ENCODE data around the gene CENPV. TPM values are rescaled to one million over a fixed set of nuclear protein-coding genes. Genes with fewer than 3 reads are reported as not detected.

CENPV gene
- total and polyA plus RNA-seq, 2 of the 13 experiments (the other 11 are each of a cell fraction or from before 2014, with no cell fraction given), result 193 to 292 TPM

DNA sequence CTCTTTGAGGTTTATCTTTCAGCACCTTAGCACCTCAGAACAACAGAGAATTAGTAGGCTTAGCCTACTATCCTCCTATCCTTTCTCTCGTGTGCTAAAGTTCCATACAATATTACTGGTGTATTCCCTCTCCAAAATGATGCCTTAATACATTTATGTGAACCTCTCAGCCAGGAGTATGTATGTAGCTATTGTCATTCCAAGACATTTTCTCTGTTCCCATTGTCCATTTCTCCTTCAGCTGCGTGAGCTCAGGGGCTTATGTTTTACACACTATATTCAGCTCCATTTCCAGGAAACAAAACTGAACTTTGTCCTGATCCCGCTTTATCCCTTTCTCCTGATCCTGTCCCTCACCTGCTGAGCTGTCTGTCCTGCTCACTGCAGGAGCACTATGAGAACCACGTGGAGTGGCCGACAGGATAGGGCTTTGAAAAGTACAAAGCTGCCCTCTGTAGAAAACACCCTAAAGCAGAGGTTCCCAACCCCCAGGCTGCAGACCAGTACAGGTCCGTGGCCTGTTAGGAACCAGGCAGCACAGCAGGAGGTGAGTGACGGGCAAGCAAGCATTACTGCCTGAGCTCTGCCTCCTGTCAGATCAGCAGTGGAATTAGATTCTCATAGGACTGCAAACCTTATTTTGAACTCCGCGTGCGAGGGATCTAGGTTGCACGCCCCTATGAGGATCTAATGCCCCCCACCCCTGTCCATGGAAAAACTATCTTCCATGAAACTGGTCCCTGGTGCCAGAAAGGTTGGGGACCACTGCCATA lies 55.7 kb downstream of the CENPV start (continued):
- TF ChIP-seq, protein P1, sequence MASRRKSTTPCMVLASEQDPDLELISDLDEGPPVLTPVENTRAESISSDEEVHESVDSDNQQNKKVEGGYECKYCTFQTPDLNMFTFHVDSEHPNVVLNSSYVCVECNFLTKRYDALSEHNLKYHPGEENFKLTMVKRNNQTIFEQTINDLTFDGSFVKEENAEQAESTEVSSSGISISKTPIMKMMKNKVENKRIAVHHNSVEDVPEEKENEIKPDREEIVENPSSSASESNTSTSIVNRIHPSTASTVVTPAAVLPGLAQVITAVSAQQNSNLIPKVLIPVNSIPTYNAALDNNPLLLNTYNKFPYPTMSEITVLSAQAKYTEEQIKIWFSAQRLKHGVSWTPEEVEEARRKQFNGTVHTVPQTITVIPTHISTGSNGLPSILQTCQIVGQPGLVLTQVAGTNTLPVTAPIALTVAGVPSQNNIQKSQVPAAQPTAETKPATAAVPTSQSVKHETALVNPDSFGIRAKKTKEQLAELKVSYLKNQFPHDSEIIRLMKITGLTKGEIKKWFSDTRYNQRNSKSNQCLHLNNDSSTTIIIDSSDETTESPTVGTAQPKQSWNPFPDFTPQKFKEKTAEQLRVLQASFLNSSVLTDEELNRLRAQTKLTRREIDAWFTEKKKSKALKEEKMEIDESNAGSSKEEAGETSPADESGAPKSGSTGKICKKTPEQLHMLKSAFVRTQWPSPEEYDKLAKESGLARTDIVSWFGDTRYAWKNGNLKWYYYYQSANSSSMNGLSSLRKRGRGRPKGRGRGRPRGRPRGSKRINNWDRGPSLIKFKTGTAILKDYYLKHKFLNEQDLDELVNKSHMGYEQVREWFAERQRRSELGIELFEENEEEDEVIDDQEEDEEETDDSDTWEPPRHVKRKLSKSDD (CRISPR knock-in tag; IDR thresholded peaks at IDR 0.05; ENCODE audit: low read depth), result no peak; the same call in 1 of the 2 replicates
- no peak for TF ChIP-seq CHCHD3 (CRISPR knock-in tag; IDR thresholded peaks at IDR 0.05)
- TF ChIP-seq HNF4A (CRISPR knock-in tag; IDR thresholded peaks at IDR 0.05), result peak; percentile 70; the same call in 1 of the 2 replicates
- no peak; the same call in 1 of the 2 replicates for TF ChIP-seq ZNF839 (CRISPR knock-in tag; IDR thresholded peaks at IDR 0.05; ENCODE audit: borderline replicate concordance)
- 0 out of 2 replicates have a peak, but pooled peaks have one; percentile 23 for TF ChIP-seq DNMT3B (CRISPR knock-in tag; conservative IDR thresholded peaks at IDR 0.05)
- TF ChIP-seq, protein P2, sequence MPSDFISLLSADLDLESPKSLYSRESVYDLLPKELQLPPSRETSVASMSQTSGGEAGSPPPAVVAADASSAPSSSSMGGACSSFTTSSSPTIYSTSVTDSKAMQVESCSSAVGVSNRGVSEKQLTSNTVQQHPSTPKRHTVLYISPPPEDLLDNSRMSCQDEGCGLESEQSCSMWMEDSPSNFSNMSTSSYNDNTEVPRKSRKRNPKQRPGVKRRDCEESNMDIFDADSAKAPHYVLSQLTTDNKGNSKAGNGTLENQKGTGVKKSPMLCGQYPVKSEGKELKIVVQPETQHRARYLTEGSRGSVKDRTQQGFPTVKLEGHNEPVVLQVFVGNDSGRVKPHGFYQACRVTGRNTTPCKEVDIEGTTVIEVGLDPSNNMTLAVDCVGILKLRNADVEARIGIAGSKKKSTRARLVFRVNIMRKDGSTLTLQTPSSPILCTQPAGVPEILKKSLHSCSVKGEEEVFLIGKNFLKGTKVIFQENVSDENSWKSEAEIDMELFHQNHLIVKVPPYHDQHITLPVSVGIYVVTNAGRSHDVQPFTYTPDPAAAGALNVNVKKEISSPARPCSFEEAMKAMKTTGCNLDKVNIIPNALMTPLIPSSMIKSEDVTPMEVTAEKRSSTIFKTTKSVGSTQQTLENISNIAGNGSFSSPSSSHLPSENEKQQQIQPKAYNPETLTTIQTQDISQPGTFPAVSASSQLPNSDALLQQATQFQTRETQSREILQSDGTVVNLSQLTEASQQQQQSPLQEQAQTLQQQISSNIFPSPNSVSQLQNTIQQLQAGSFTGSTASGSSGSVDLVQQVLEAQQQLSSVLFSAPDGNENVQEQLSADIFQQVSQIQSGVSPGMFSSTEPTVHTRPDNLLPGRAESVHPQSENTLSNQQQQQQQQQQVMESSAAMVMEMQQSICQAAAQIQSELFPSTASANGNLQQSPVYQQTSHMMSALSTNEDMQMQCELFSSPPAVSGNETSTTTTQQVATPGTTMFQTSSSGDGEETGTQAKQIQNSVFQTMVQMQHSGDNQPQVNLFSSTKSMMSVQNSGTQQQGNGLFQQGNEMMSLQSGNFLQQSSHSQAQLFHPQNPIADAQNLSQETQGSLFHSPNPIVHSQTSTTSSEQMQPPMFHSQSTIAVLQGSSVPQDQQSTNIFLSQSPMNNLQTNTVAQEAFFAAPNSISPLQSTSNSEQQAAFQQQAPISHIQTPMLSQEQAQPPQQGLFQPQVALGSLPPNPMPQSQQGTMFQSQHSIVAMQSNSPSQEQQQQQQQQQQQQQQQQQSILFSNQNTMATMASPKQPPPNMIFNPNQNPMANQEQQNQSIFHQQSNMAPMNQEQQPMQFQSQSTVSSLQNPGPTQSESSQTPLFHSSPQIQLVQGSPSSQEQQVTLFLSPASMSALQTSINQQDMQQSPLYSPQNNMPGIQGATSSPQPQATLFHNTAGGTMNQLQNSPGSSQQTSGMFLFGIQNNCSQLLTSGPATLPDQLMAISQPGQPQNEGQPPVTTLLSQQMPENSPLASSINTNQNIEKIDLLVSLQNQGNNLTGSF (CRISPR knock-in tag; IDR thresholded peaks at IDR 0.05), result no peak
- TF ChIP-seq, protein P3, sequence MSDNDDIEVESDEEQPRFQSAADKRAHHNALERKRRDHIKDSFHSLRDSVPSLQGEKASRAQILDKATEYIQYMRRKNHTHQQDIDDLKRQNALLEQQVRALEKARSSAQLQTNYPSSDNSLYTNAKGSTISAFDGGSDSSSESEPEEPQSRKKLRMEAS (IDR thresholded peaks at IDR 0.05), result peak; percentile 88
- TF ChIP-seq, protein P4, sequence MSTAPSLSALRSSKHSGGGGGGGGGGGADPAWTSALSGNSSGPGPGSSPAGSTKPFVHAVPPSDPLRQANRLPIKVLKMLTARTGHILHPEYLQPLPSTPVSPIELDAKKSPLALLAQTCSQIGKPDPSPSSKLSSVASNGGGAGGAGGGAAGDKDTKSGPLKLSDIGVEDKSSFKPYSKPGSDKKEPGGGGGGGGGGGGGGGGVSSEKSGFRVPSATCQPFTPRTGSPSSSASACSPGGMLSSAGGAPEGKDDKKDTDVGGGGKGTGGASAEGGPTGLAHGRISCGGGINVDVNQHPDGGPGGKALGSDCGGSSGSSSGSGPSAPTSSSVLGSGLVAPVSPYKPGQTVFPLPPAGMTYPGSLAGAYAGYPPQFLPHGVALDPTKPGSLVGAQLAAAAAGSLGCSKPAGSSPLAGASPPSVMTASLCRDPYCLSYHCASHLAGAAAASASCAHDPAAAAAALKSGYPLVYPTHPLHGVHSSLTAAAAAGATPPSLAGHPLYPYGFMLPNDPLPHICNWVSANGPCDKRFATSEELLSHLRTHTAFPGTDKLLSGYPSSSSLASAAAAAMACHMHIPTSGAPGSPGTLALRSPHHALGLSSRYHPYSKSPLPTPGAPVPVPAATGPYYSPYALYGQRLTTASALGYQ (CRISPR knock-in tag; IDR thresholded peaks at IDR 0.05), result no peak; the same call in 1 of the 2 replicates
- TF ChIP-seq, protein P5, sequence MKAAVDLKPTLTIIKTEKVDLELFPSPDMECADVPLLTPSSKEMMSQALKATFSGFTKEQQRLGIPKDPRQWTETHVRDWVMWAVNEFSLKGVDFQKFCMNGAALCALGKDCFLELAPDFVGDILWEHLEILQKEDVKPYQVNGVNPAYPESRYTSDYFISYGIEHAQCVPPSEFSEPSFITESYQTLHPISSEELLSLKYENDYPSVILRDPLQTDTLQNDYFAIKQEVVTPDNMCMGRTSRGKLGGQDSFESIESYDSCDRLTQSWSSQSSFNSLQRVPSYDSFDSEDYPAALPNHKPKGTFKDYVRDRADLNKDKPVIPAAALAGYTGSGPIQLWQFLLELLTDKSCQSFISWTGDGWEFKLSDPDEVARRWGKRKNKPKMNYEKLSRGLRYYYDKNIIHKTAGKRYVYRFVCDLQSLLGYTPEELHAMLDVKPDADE (CRISPR knock-in tag; IDR thresholded peaks at IDR 0.05), result no peak
- TF ChIP-seq ZNF556 (CRISPR knock-in tag; IDR thresholded peaks at IDR 0.05; ENCODE audit: borderline replicate concordance), result no peak
- TF ChIP-seq FOXO1 (CRISPR knock-in tag; IDR thresholded peaks at IDR 0.05), result no peak
- TF ChIP-seq, protein P6, sequence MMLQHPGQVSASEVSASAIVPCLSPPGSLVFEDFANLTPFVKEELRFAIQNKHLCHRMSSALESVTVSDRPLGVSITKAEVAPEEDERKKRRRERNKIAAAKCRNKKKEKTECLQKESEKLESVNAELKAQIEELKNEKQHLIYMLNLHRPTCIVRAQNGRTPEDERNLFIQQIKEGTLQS (CRISPR knock-in tag; IDR thresholded peaks at IDR 0.05), result no peak
- no peak for TF ChIP-seq ZBTB7B (CRISPR knock-in tag; IDR thresholded peaks at IDR 0.05)
- TF ChIP-seq ZNF331 (CRISPR knock-in tag; IDR thresholded peaks at IDR 0.05), result peak; percentile 34; the same call in 1 of the 2 replicates

Data from HepG2 (cell line).